Measurements from ENCODE around the gene EEF1AKMT1. TPM values are rescaled to one million over a fixed set of nuclear protein-coding genes. Genes with fewer than 3 reads are reported as not detected.

The EEF1AKMT1 gene
- polyA plus RNA-seq, 1 donor from 2014 or later, result 8.2 TPM

DNA sequence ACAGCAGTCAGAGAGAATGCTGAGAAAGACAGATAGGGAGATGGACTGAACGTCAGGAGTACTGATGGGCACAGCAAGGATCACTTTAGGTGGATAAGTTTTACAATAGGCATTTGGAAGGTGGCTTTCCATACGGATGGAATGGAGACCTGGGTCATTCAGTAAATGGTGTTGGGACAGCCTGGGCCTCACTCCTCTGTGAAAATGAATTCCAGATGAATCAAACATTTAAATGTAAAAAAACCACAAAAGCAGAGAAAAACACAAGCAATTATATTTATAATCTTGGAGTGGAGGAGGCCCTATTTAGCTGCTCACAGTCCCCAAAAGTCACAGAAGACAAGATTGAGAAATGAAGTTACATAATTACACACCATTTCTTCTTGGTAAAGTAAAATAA is 65.5 kb downstream of the EEF1AKMT1 start:
- Histone ChIP-seq H3K9me2 (ENCODE audit: insufficient read depth, low read length) (no peaks in the 10 kb centered on the region), H3K79me2 (replicated peaks; ENCODE audit: insufficient read depth, low read length) (no peaks in the 10 kb centered on the region), H3K9me3 (ENCODE audit: low read length) (no peaks in the 10 kb centered on the region), H3K4me3 (ENCODE audit: low read length) (no peak overlapping the region), H4K20me1 (ENCODE audit: insufficient read depth) (no peaks in the 10 kb centered on the region), H3K36me3 (ENCODE audit: insufficient read depth, low read length) (no peaks in the 10 kb centered on the region), H3K9ac (ENCODE audit: low read length) (no peak overlapping the region), H3K27me3 (ENCODE audit: insufficient read depth, low read depth, low read length) (no peaks in the 10 kb centered on the region), H3K27ac (ENCODE audit: low read length) (no peak overlapping the region), H3K4me2 (ENCODE audit: low read length) (no peak overlapping the region), H3F3A (ENCODE audit: insufficient read depth, low read length, poor library complexity, severe bottlenecking) (no peaks in the 10 kb centered on the region), H2AFZ (ENCODE audit: low read depth, low read length) (no peak overlapping the region)
- TF ChIP-seq EP300 (conservative IDR thresholded peaks at IDR 0.05; ENCODE audit: poor library complexity, severe bottlenecking) (no peak), POLR2AphosphoS5 (IDR thresholded peaks at IDR 0.05) (no peak), MXI1 (conservative IDR thresholded peaks at IDR 0.05; ENCODE audit: poor library complexity, severe bottlenecking) (no peak), TAF1 (IDR thresholded peaks at IDR 0.05; ENCODE audit: low read depth) (no peak), REST (IDR thresholded peaks at IDR 0.05; ENCODE audit: borderline replicate concordance) (no peak)

- Histone ChIP-seq H3K79me2 (replicated peaks; ENCODE audit: insufficient read depth, low read length) (no peaks in the 10 kb centered on the region), H4K20me1 (ENCODE audit: insufficient read depth) (no peaks in the 10 kb centered on the region), H2AFZ (ENCODE audit: low read depth, low read length) (no peak overlapping the region), H3K9me2 (ENCODE audit: insufficient read depth, low read length) (no peaks in the 10 kb centered on the region), H3K27me3 (ENCODE audit: insufficient read depth, low read depth, low read length) (no peaks in the 10 kb centered on the region), H3K9me3 (ENCODE audit: low read length) (no peaks in the 10 kb centered on the region), H3K9ac (ENCODE audit: low read length) (no peak overlapping the region), H3F3A (ENCODE audit: insufficient read depth, low read length, poor library complexity, severe bottlenecking) (no peaks in the 10 kb centered on the region), H3K4me3 (ENCODE audit: low read length) (no peak overlapping the region), H3K27ac (ENCODE audit: low read length) (no peak overlapping the region), H3K36me3 (ENCODE audit: insufficient read depth, low read length) (no peaks in the 10 kb centered on the region), H3K4me2 (ENCODE audit: low read length) (no peak overlapping the region)
- TF ChIP-seq SMC3 (conservative IDR thresholded peaks at IDR 0.05; ENCODE audit: poor library complexity) (no peak), RAD21 (conservative IDR thresholded peaks at IDR 0.05) (no peak)
Measured at GRCh38 chr13:20706661-20707060, 67.1 kb downstream of the EEF1AKMT1 start.

- Histone ChIP-seq H3K9me3 (ENCODE audit: low read length) (no peaks in the 10 kb centered on the region), H3F3A (ENCODE audit: insufficient read depth, low read length, poor library complexity, severe bottlenecking) (no peaks in the 10 kb centered on the region), H3K27ac (ENCODE audit: low read length) (no peak overlapping the region), H3K9me2 (ENCODE audit: insufficient read depth, low read length) (no peaks in the 10 kb centered on the region), H3K4me3 (ENCODE audit: low read length) (peak overlapping the region; percentile 44), H3K27me3 (ENCODE audit: insufficient read depth, low read depth, low read length) (no peaks in the 10 kb centered on the region), H3K9ac (ENCODE audit: low read length) (no peak overlapping the region), H3K4me2 (ENCODE audit: low read length) (no peak overlapping the region), H2AFZ (ENCODE audit: low read depth, low read length) (no peak overlapping the region), H3K79me2 (replicated peaks; ENCODE audit: insufficient read depth, low read length) (no peaks in the 10 kb centered on the region), H3K36me3 (ENCODE audit: insufficient read depth, low read length) (no peaks in the 10 kb centered on the region), H4K20me1 (ENCODE audit: insufficient read depth) (no peaks in the 10 kb centered on the region)
- no peak for TF ChIP-seq SMC3 (conservative IDR thresholded peaks at IDR 0.05; ENCODE audit: poor library complexity)
- TF ChIP-seq MXI1 (conservative IDR thresholded peaks at IDR 0.05; ENCODE audit: poor library complexity, severe bottlenecking), result no peak
- TF ChIP-seq REST (IDR thresholded peaks at IDR 0.05; ENCODE audit: borderline replicate concordance), result no peak
- no peak for TF ChIP-seq EZH2 (IDR thresholded peaks at IDR 0.05; ENCODE audit: borderline replicate concordance, insufficient read depth, low read length, poor library complexity, severe bottlenecking)
- no peak for TF ChIP-seq TAF1 (IDR thresholded peaks at IDR 0.05; ENCODE audit: low read depth)
- no peak for TF ChIP-seq RAD21 (conservative IDR thresholded peaks at IDR 0.05)
- TF ChIP-seq POLR2AphosphoS5 (IDR thresholded peaks at IDR 0.05), result no peak
- TF ChIP-seq CTCF (IDR thresholded peaks at IDR 0.05; ENCODE audit: poor library complexity, severe bottlenecking), result no peak
Measured at GRCh38 chr13:20704459-20705069, 69.2 kb downstream of the EEF1AKMT1 start.
